Measurements from ENCODE around the gene CDC42BPA.

- TF ChIP-seq CTCF (IDR thresholded peaks at IDR 0.05; ENCODE audit: borderline replicate concordance, extremely low read depth, low read length, poor library complexity, severe bottlenecking) (no peak), EZH2 (IDR thresholded peaks at IDR 0.05; ENCODE audit: borderline replicate concordance, low read depth, low read length, severe bottlenecking) (no peak)
Observed at GRCh38 chr1:226943927-226944326, 374.4 kb downstream of the CDC42BPA start.
